DOHH2 (cell line): Measurements from ENCODE around the gene IPCEF1.

Source experiments
- CTCF ChIP-seq: fragments of 200-600 bp; sonication (generic); IDR thresholded peaks from one replicate; pipeline ENCODE4 v1.5.1; 2014; ENCODE audit warnings: antibody characterized with exemption, mild to moderate bottlenecking, low read depth, low read length; ENCODE audit not compliant: poor library complexity, severe bottlenecking
- EZH2phosphoT487 ChIP-seq: fragments of 200-600 bp; sonication (generic); IDR thresholded peaks from 2 replicates; pipeline ENCODE4 v1.6.1; 2017; ENCODE audit warnings: borderline replicate concordance, mild to moderate bottlenecking, antibody characterized with exemption, low read length, moderate library complexity, mixed read lengths

- no peak for TF ChIP-seq CTCF
- no peak for TF ChIP-seq EZH2phosphoT487
Observed at GRCh38 chr6:154390034-154390433, 33.4 kb upstream of the IPCEF1 start.
